ENCODE results near the gene SLC25A21.

SLC25A21 gene

GRCh38 chr14:37091651-37092050 is 80.8 kb downstream of the SLC25A21 start:
- TF ChIP-seq, protein P1, sequence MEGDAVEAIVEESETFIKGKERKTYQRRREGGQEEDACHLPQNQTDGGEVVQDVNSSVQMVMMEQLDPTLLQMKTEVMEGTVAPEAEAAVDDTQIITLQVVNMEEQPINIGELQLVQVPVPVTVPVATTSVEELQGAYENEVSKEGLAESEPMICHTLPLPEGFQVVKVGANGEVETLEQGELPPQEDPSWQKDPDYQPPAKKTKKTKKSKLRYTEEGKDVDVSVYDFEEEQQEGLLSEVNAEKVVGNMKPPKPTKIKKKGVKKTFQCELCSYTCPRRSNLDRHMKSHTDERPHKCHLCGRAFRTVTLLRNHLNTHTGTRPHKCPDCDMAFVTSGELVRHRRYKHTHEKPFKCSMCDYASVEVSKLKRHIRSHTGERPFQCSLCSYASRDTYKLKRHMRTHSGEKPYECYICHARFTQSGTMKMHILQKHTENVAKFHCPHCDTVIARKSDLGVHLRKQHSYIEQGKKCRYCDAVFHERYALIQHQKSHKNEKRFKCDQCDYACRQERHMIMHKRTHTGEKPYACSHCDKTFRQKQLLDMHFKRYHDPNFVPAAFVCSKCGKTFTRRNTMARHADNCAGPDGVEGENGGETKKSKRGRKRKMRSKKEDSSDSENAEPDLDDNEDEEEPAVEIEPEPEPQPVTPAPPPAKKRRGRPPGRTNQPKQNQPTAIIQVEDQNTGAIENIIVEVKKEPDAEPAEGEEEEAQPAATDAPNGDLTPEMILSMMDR (IDR thresholded peaks at IDR 0.05; ENCODE audit: extremely low read depth, missing control alignments), result no peak
- no peak for DNase-seq (ENCODE audit: low spot score)

- TF ChIP-seq, protein P1 (IDR thresholded peaks at IDR 0.05; ENCODE audit: extremely low read depth, missing control alignments), result no peak
- no peak for DNase-seq (ENCODE audit: low spot score)
Measured at GRCh38 chr14:37090026-37090425, 82.4 kb downstream of the SLC25A21 start.

- TF ChIP-seq, protein P1 (IDR thresholded peaks at IDR 0.05; ENCODE audit: extremely low read depth, missing control alignments), result no peak
- DNase-seq (ENCODE audit: low spot score), result no peak
Measured at GRCh38 chr14:37089410-37089809, 83.0 kb downstream of the SLC25A21 start.

DNA sequence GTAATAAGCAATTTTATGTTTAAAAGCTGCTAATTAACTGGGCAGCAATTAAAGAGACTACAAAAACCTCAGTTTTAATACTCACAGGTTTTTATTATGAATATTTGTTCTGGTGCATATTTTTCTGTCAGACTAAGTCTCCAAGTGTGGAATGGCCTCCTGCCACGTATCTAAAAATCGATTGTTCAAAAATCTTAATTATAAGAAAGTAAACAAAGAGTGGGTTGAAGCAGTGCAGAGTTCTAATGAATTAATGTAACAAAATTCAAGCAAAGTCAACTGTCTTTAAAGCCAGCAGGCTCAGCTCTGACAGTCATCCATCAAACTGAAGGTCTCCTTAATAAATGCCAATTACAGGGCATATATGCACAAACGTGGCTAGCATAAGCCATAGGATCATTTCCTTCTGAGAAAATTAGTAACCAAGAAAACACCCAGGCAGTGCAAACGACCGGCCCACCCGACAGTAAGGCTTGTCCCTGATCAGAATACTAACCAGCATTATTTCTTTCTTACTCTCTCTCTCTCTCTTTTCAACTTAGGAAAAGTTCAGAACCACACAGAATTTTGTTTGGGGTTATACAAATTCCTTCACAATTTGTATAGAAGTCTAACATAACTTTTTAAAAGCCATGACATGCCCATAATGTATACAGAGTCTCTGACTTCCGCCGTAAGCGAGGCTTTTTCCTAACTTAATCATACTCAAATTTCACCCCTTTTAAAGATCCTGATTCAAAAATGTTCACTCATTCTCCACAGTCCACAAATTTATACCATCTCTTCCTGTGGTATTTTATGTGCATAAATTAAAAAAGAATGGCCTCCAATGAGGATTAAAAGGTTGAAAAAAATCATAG is 83.8 kb downstream of the SLC25A21 start:
- TF ChIP-seq, protein P1 (IDR thresholded peaks at IDR 0.05; ENCODE audit: extremely low read depth, missing control alignments), result no peak

GRCh38 chr14:37087520-37087919 is 84.9 kb downstream of the SLC25A21 start:
- no peak for DNase-seq (ENCODE audit: low spot score)
- TF ChIP-seq, protein P1 (IDR thresholded peaks at IDR 0.05; ENCODE audit: extremely low read depth, missing control alignments), result no peak

More for the DNA sequence above, 83.8 kb downstream of the SLC25A21 start:
- DNase-seq (ENCODE audit: low spot score), result no peak

- DNase-seq (ENCODE audit: low spot score), result no peak
- TF ChIP-seq, protein P1 (IDR thresholded peaks at IDR 0.05; ENCODE audit: extremely low read depth, missing control alignments), result no peak
Measured at GRCh38 chr14:37083599-37083998, 88.8 kb downstream of the SLC25A21 start.

GRCh38 chr14:37082449-37082848 is 90.0 kb downstream of the SLC25A21 start:
- TF ChIP-seq, protein P1 (IDR thresholded peaks at IDR 0.05; ENCODE audit: extremely low read depth, missing control alignments), result no peak
- DNase-seq (ENCODE audit: low spot score), result no peak

All from GM20000 (cell line).